GM19025 (cell line): Measurements from ENCODE around the gene SMPD1.

Source experiments
- ATAC-seq: cut with Tn5 transposase; IDR thresholded peaks from one replicate; pipeline ENCODE4 v1.9.1; 2021; ENCODE audit warnings: mild to moderate bottlenecking, low read depth, moderate library complexity; ENCODE audit not compliant: unreplicated experiment

Gene SMPD1

DNA sequence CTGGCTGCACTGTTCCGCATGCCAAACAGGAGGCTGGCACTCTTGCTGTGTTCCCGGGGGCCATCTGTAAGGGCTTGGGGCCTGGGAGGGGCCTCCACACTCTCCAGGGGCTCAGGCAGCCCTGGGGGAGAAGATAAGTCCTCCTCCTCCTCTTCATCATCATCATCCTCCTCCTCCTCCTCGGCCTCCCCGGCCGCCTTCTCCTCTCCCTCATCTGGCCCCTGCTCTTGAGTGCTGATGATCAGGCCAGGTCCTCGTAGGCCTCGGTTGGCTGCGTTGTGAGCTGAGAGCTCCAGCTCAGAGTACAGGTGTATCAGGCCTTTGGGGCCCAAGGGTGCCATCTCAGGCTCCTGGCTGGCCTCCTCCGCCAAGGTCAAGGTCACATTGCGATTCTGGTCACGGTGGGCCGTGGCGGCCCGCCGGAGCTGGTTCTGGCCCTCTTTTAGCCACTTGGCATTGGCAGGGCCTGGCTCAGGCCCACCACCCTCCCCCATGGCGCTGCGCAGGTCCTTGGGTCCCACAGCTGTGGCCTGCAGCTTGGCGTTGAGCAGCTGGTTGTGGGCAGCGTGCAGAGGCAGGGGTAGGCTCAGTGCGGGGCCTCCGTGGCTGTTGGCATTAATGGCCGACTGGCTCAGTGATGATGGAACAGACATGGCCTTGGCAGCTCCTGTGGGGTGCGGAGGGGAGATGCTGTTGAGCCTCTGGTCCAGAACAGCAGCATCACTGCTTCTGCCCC is 20.6 kb downstream of the SMPD1 start:
- ATAC-seq = no peak

DNA sequence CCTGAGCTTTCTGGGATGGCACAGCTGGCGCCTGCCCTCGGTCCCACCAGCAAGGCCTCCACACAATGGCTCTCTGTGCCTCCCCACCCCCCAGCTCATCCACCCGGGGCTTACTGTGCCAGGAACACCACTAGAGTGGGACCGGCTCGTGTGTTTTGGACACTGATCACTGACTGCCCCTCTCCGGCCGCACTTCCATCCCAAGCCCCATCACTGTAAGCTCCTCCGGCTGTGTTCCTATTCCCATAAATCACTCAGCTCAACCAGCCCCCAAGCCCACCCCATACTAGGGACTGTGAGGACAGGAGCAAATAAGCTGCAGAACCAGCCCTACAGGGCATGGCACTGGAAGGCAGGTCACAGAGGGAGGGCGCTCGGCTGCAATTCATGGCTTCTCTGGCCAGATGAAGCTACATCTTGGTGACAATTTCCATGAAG is 21.3 kb downstream of the SMPD1 start:
- ATAC-seq = no peak

DNA sequence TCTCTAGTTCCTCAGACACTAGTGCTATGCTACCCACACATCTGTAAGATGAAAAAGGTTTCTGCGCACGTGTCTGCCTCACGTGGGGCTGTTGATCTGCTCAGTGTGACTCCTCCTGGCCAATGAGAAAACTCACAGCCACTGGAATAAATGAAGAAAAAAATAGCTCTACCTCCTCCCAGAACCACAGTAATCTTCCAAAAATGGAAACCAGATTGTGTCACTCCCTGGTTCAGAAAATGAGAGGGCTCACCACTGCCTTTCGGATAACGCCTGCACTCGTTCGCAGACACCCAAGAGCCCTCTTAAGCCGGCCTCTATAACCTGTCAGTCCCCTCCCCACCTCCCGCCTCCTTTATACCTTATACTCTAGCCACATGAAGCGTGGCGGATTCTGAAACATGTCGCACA is 23.5 kb downstream of the SMPD1 start:
- ATAC-seq = no peak

DNA sequence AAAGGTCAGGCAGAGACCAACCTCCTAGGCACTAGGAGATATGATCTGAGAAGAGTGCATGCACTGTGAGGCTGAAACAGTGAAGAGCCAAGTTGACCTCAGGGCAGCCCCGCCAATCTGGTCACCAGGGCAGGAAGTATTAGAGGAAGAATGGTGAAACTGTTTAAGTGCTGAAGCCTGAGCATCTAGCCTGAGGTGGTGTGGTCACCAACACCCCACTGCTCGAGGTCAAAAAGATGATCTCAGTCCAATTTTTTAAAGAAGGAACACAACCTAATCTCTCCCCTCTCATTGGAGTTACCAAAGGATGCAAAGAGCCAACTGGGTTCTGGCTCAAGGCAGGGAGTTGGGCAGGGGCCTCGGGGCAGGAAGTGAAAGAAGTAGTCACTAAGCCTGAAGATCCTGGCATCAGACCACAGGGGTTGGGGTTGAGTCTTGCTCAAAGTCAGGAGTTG is 24.6 kb downstream of the SMPD1 start:
- no peak for ATAC-seq

DNA sequence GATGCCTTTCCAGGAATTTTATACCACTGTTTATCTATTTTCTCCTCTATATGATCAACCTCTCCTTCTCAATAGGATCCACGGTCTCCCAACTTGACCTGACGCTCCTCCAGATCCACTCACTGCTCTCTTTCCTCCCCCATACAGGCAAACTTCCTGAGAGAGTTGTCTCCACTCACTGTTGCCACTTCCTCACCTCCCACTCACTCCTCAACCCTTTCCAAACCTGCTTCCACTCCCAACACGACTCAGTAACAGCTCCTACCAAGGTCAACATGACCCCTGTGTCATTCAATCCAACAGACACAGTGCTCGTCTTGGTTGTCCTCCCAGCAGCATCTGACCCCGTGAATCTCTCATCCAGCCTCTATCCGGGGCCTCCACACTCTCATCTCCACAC is 25.5 kb downstream of the SMPD1 start:
- no peak for ATAC-seq

DNA sequence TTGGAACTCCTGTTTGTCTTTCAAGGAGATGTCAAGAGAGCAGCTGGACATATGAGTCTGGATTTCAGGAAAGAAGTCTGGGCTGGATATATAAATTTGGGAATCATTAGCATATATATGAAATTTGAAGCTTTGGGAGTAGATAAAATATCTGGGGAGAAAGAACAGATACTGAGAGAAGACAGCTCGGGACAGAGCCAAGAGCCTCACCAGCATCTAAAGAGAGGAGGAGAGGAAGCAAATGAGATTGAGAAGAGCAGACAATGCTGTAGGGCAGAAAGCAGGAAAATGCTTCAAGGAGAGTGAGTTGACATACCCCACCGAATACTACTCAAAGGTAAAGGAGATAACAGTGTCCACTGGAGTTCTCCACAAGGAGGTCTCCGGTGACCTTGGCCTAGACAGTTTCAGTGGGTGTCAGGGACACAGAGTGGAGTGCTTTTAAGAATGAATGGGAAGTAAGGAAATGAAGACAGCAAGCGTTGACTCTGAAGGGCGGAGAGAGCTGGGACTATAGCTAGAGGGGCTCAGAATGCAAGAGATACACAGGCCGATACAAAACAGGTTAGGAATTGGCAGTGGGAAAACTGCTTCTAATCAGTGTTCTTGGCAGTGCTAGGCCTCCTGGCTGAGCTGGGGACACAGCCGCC is 27.8 kb downstream of the SMPD1 start:
- no peak for ATAC-seq

DNA sequence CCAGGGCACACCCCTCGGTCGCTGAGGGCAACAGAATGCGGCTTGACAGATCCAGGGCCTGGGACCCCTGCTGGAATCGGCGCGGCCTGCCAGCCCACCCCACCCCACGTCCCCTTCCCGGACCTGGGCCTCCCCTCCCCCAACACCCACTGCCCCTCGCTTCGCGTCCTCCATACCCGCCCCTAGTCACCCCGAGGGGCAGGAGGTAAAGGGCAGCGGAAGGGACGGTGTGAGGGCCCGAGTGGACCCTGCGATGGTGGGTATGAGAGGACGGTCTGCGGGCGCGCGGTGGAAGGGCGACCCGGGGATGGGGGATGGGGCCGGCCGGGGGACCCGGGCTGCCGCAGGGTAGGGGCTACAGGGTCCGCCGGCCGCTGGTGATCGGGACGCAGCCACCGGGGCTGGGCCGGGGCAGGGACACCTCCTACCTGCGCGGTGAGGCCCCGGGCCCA is 28.3 kb downstream of the SMPD1 start:
- ATAC-seq = peak; percentile 19

DNA sequence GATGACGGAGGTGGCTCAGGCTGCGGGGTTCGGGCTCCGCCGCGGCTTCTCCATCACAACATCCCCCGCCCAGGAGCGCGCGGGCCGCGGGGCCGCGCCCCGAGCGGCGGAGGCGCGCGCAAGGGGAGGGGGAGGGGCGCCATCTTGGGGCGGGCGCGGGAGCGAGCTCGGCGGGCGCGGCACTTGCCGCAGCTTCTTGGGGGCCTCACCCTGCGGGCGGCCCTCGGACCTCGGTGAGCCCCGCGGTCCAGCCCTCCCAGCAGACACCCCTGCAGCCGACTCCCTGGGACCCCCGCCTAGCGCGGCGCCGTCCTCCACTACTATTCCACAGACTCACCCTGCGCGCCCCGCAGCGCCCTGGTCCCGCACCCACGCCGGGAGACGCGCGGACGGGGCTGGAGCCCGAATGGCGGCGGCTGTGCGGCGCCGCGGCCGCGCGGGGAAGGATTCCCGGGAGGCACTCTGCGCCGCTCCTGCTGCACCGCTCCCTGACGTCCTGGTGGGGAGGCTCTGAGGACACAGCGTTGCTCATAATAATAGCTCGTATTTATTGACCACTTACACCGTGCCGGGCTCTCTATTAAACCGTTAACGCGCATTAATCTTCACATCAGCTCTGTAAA is 28.8 kb downstream of the SMPD1 start, which contains the start of gene APBB1:
TSS of gene APBB1 (minus strand) at position 86 of the 623 bp plus-strand sequence. CDS start 7,747 bp downstream, outside the sequence.
- peak; percentile 55 for ATAC-seq

DNA sequence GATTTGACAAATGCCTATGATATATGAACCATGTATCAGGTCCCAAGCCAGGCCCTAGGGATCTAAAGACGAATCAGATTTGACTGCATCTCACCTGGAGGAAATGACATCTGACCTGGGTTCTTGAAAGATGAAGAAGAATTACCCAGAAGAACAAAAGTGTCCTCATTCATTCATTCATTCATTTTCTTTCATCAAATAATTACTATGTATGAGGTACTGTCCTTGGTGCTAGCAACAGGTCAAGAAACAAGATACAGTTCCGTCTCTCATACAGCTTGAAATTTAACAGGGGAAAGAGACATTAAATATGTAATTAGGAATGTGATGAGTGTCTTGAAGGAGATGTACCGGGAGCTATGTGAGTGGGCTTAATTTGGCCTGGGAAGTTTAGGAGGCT is 30.4 kb downstream of the SMPD1 start:
- no peak for ATAC-seq

DNA sequence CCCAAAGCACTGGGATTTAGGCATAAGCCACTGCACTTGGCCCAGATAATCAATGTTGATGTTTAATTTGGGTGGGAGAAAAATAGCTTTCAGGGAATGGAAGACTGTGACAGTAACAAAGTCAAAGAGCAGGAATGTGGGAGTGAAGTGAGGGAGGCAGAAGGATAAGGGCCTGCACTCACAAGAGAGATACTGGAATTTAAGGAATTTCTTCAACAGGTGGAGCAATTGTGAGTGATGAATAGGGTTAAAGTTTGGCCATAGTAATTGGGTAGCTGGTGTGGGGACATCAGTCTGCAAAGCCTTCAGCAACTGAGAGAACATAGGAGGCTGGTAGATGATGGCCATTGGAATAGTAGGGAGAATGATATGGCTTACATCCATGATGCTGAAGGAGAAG is 37.2 kb downstream of the SMPD1 start:
- no peak for ATAC-seq

DNA sequence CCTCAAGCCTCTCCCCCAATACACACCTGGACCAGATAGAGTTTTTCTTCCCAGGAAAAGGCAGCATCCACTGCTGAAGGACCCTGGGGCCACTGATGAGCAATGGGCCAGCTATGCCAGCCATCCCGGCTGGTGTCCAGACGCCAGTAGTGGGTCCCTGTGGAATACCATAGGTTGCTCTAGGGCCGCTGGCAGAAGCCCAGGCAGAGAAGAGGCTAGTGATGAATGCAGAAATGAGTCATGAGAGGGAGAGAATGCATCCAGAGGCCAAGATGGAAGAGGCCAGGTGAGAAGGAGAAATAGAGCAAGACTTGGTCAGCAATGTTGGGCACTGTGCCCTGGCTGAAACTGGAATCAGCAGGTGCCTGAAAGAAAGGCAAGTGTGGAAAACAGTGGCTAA is 41.6 kb downstream of the SMPD1 start:
- ATAC-seq = no peak

DNA sequence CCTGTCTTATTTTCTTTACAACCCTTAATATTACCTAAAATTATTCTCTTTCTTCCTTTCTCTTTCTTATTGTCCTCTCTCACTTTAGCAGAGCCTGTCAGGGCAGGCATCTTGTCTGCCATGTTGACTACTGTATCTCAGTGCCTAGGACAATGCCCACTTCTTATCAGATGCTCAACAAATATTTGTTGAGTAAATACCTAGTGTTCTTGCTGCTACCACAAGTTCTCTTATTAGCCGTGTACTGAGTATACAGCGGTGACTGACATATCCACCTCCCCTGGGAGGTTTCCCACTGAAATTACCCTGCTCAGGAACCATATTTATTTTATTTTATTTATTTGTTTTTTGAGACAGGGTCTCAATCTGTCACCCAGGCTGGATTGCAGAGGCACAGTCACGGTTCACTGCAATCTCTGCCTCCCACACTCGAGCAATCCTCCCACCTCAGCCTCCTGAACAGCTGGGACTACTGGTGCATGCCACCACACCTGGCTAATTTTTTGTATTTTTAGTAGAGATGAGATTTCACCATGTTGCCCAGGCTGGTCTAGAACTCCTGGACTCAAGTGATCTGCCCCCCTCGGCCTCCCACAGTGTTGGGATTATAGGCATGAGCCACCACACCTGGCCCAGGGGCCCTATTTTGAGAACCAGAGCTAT is 43.9 kb downstream of the SMPD1 start:
- ATAC-seq = no peak

DNA sequence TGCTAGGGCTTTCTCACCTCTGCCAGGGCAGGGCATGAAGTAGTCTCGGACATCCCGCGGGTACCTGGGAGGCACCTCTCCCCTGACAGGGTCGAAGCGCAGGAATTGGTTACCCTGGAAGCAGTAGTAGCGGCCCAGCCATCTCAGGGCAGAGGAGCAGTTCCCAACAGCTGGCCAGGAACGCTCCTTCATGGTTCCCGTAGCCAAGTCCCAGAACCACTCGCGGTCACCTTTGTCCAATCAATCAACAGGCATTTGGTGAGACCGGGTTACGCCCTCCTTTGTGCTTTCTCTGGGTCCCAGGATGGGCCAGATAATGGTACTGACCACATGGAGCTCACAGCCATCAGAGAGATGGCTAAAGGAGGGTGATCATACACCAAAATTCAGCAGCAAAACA is 47.1 kb downstream of the SMPD1 start:
- ATAC-seq = no peak

DNA sequence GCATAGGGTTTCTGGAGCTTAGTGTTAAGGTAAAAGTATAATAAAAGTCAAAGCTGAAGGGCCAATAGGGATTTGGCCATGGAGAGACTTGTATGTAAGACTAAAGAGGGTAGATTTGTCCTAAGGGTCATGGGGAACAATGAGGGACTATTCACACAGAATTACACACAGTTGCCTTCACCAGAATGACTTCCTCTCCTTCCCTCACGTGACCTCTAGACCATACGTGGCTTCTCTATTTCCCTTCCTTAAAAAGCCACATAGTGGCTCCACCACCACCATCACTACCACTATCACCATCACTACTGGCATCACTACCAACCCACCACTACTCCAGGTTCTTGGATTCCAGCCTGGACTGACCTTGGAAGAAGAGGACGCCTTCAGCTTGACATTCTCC is 47.7 kb downstream of the SMPD1 start:
- no peak for ATAC-seq

DNA sequence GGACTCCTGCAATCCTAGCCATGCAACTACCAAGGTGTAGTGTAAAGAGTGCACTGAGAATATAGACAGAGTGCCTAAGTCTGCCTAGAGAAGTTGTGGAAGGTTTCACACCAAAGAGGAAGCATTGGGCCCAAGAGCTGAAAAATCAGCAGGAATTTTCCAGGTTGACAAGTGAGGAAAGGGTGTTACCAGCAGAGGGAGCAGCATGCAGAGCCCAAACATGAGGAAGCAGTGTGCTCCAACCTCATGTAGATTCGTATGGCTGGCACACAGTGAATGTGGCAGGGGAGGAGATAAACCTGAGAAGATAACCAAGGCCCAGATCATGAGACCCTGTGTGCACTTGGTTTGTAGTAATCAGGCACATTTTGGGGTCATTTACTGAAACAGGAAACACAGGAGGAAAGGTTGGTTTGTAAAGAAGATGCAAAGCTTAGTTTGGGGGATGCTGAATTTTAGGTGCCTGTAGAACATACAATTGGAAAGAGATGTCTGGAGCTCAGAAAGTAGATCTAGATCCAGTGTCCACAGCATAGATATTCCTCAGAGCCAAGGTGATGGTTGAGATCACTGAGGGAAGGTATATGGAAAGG is 48.8 kb downstream of the SMPD1 start:
- no peak for ATAC-seq

DNA sequence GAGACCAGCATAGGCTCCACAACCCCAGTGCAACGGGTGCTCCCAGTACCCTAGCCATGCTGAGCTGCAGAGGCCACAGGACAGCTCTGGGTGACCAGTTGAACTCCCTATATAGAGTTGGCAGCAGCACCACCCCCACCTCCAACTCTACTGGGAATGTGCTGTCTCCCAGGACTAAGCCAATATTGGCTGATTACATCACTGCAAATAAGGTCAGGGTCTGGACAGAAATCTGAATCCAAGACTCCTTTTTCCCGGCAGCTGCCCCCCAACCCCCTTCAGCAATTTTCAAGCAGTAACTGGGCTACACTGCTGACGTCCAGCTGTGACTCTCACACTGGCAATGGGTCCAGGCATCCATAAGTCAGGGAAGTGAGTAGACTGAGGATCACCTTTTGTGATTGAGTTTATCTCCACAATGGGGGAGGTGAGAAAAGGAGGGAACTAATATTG is 50.7 kb downstream of the SMPD1 start, which contains the start of gene HPX:
TSS of gene HPX (minus strand) at position 82 of the 453 bp plus-strand sequence. CDS start at position 58, 24 bp downstream.
- no peak for ATAC-seq

DNA sequence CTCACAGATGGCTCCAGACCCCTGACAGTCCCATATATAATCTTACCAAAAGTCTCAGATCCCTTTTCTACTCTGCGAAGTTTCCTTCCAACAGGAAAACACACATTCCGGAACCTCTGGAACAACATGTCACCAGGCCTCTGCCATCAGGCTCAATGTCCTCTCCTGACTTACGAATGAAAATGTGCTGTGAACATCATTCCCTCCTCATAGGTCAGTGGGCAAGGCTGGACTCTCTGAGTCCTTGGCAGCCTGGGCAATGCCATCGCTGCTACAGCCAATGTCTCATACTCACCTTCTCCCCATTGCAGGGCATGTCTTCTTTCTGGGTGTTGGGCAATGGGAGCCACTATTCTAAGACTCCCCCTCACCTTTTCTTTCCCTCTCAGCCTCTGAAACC is 52.2 kb downstream of the SMPD1 start:
- no peak for ATAC-seq

DNA sequence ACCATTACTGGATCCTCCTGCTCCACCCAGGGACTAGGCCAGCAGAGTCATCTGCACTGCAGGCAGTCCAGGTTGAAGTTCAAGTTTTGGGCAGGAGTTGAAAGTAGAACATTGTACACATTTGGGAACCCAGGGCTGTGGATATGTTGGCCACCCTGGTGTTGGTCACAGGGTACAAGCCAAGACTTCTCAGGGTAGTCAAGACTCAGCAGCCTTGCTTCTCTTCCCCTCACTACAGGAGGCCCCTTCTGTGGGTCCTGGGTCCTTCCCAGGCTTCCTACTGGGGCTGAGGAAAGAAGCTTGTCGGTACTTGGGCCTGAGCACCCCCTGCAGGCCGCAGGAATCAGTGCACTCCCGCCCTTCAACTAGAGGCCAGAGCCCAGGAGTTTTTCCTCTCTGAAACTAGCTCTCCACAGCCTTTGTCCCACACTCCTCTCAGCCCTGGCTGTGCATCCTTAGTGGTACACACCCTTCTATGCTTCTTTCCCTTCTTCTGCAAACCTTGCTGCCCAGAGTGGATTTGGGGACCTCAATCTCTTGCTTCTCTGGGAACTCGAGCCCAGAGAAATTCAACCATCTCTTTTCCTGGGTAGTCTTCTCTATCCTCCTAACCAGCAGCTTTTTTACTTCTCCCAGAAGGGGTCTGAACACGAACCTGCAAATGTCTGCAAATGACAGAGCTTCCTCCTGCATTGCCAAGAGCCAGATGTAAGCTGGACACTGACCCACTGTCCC is 53.2 kb downstream of the SMPD1 start:
- no peak for ATAC-seq
